HG02870 (cell line): ENCODE data around the gene DHRS9.
A peak's percentile ranks its signal among the peaks of the same experiment; 100 is the strongest.

Source experiments
- ATAC-seq: cut with Tn5 transposase; IDR thresholded peaks from one replicate; pipeline ENCODE4 v1.9.1; 2021; ENCODE audit warnings: mild to moderate bottlenecking, moderate library complexity; ENCODE audit not compliant: unreplicated experiment

Gene DHRS9

DNA sequence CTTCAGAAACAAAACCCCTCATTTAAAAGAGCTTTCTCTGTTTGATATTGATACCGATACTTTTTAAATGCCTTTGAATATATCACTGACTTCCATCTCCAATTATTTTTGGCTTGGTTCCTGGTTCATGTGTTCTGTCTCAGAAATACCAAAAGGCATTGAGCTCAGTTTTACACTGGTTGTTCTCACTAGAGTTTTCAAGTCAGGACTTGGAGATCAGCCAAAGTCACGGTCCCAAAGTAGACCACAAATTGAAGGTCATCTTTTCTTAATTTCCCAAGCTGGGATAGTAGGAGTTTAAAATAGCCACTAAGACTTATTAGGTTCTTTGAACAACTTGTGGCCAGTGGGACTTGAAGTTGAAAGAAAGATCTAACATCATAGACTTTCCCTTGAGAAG, 24.2 kb downstream of the DHRS9 start:
- ATAC-seq, result no peak

DNA sequence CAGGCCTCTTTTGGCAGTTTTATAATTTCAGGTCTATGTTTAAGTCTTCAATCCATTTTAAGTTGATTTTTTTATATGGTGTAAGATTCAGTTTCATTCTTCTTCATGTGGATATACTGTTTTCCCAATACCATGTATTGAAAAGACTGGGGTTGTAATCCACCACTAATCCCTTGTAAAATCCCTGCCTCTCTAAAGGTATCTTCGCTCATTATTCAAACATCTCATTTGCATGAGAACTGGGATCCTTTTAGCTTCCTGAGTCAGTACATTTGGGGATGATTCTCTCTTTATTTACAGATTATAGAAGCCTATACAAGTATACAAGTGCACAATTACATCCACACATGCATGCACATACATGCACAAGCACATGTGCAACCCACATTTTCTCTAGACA, 25.3 kb downstream of the DHRS9 start:
- ATAC-seq, result no peak

DNA sequence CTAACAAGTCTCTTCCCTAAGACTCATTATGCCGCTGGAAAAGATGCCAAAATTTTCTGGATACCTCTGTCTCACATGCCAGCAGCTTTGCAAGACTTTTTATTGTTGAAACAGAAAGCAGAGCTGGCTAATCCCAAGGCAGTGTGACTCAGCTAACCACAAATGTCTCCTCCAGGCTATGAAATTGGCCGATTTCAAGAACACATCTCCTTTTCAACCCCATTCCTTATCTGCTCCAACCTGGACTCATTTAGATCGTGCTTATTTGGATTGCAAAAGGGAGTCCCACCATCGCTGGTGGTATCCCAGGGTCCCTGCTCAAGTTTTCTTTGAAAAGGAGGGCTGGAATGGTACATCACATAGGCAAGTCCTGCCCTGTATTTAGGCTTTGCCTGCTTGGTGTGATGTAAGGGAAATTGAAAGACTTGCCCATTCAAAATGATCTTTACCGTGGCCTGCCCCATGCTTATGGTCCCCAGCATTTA, 26.3 kb downstream of the DHRS9 start:
- no peak for ATAC-seq

DNA sequence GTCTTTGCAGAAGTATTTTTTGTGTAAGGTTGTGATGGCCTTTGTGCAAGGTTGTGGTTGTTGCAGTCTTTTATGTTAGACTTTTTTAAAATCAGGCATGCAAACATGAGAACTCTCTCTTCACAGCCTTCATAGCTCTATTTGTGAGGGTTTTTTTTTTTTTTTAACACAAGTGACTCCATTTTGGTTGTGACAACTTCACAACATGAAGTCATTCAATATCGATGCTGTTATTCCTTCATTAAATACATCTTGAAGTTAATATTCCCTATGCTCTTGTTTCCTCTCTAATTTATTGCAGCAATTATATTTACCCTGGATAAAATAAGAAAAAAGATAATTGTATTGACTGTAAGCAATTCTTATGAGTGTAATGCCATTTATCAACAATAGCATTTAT, 35.5 kb downstream of the DHRS9 start:
- no peak for ATAC-seq

DNA sequence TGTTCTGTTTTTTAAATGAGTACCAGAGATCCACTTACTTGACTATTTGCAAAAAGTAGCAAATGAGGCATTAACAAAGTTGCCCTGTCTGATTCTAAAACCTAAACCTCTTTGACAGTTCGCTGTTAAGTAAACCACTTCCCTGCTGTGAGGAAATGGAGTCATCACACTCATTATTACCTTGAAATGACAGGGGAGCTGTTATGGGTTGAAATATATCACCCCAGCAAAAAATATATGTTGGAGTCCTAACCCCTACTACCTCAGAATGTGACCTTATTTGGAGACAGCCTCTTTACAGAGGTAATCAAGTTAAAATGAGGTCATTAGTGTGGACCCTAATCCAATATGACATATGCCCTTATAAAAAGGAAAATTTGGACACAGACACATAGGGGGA, 36.1 kb downstream of the DHRS9 start:
- no peak for ATAC-seq

DNA sequence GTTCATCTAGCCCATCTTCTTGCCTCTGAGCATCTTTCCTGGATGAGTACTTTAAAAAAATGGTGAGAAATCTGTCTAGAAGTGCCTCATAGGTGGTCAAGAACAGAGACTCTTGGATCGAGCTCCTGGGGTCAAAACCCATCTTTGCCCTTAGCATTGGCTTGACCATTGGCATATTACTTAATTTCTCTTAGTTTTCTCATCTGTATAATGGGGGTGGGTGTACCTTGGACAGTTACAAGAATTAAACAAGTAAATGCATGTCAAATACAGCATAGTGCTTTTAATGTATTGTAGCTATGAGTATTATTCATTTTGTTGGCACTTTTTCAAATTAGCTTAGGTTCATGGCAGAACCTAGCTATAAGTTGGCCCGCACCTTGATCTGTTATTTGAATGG, 36.8 kb downstream of the DHRS9 start:
- ATAC-seq, result no peak

DNA sequence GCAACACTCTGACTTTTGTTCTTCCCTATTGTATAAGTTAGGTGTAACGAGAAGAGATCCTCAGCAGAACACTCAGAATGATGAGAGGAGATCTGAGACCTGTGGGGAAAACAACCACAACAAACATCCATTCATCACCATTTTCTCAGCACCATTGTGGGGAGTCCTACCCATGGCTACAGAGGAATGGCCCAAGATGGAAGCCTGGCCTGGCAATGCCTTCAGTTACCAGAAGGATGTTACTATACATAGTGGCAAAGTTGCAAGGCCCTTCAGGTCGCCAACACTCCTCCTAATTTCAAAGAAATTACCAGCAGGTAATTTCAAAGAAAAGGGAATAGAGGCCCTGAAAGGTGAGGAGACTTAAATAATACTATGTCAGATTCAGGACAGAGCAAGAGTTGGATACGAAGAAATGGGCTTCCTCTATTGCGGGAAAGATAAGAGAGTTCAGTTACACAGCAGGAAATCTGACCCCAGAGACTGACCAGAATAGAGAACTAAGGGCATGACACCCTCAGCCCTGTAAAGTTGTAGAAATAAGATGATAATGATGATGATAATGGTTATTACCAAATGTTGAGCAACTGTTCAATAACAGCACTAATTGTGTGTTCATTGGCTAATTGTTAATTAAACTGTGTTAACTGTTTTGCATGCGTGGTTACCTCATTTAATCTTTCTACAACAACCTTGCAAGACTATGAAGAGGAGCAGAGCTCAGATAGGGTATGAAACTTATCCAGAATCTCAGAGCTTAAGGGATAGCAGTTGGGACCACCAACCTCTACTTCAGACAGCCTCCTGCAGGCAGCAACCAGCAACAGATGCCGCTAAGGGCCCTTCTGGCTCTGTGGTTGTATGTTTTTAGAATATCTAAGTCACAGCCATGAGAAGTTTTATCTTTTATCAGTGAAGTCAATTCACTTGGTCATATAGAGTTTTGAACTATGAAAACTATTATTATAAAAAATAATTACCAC, 37.5 kb downstream of the DHRS9 start:
- ATAC-seq, result no peak

DNA sequence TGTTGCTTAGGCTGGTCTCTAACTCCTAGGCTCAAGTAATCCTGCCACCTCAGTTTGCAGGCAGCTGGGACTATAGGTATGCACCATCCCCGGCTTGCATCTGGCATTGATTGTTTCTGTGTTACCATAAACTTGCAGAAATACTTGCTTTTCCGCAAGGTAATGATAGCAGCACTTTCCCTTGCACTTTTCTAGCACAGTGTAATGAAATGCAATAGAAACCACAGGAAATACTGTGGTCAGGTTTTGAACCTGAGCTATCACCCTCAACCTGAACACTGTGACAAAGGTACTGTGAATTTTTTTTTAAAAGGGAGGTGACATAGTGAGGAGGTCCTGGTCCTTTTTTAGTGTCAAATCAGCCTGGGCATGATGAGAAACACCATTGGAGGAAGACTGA, 38.3 kb downstream of the DHRS9 start:
- ATAC-seq, result peak; percentile 82

DNA sequence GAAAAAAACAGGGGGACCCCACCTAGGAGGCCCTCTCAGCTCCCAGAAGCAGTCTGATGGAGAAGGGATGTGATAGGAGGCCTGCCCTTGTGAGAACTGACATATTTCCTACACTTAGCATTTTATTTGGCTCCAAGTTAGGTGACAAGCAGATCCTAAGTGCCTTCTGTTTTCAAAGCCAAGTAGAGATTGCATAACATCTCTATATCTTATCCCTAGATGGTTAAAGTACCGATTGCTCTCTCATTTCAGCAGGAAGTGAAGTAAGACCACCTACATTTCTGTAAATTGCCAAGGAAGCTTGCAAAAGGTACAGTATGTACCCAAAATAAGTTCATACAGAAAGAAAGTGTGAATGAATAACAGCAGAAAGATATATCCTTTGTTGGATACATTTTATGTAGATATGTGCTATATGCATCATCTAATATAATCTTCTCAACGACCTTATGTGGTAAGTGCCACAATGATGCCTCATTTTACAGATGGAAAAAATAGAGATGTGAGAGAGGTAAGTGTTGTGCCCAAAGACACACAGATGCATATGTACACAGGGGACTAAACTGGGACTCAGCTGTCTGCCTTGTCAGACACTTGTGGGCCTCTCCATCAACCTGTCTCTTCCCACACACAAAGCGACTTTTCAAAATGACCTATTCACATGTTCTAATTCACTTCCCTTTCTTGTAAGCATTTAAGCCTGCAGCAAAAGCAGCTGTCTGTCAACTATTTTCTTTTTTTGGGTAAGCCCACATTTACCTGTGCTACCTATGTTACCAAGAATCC, 38.9 kb downstream of the DHRS9 start:
- no peak for ATAC-seq

DNA sequence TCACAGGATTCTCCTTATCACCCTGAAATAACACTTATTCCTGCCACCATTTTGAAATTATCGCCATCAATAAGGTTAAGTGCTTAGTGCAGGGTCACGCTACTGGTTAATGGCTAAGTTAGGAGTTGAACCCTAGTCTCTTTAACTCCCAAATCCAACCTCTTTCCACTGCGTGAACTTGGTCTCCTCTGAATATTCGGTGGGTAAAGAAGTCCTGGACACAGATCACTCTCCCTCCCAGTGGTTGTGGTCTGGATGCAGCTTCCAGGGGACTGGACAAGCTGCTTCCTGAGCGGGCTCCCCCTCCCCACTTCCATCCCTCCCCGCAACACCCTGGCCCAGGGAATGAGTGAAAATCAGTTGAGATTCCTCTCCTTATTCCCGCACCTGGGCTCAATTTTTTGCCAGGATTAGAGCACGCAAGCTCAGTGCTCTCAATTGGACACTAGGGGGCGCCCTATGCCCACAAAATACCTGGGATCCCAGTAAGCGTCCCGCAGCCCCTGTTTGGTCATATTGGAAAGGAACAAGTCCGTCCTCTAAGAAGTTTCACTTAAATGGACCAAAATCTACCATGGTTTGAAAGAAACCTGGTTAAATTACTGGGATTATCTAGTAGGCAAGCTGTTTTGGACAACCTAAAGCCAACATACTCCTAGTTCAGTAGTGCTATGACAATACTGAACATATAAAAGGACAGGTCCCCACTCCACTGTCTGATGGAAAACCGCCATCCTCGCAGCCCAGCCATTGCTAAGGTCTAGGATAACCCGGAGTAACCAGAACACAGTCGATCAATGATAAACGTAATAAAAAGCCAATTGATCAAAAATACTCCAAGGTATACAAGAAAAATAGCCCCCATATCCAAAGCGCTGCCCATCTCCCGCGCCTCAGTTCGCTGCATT, 40.4 kb downstream of the DHRS9 start:
- peak; percentile 55 for ATAC-seq

DNA sequence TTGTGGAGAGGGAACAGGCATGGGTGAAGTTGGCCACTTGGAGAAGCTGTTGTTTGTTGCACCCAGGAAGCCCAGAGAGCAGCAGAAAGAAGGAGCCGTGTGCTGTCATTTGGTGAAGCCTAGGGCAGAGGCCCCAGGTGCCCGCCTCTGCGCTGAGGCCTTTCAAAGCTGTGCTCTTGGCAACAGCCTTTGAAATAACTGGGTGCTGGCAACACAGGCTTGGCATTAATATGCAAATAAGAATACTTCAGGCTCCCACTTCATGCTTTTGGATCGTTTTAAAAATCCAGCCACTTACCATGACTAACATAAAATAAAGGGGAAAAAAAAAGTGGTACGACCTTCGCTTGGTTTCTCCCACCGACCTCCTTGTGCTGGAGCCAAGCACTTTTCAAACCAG, 41.1 kb downstream of the DHRS9 start:
- ATAC-seq, result no peak

DNA sequence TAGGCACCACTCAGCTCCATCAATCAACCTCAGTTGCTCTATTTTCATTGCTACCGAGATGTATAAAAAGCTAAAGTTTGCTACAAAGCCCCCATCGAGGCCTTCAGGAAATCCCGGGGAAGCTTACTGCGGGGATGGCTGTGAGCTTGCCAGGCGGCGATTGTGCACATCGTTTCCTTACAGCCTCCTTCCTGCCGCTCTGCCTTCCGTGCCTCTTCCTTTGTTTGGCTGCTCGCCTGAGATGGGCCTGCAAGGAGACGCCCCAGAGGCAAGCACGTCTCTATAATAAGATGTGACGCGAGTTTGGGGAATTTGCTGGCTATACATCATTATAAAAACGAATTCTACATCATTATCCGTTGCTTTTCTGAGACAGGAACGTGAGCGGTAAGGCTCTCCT, 41.6 kb downstream of the DHRS9 start:
- no peak for ATAC-seq

DNA sequence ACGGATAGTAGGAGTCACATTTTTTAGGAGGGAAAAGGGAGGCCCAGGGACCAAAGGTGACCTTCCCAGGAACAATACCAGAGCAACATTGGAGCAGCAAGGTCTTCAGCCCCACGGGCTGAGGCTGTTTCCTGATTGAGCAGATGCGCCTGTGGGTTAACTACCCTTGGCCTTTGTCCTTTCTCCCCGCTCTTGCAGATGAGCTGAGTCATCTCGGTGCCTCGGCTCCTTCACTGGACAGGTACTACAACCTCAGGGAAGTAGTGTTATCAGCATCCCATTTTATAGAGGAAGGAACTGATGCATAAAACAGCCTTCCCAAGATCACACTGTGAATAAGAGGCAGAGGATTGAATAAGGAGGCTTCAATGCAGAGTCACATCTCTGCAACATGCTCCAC, 43.5 kb downstream of the DHRS9 start:
- ATAC-seq, result no peak

DNA sequence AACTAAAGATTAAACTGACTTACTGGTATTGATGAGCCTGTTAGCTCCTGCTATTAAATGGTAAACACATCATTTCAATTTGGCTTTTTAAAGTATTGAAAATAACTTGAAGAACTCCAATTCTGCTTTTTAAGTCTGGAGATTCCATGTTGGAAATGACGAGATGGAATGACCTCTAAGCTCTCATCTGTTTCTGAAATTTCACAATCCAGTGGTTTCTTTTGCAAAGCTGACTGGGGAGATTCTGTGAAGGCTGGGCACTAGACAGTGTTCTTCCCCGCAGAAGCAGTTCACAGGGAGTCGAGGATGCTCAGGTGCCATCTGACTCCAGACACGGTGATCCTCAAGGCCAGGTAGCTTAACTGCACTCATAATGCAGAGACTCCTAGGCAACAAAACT, 44.7 kb downstream of the DHRS9 start:
- no peak for ATAC-seq

DNA sequence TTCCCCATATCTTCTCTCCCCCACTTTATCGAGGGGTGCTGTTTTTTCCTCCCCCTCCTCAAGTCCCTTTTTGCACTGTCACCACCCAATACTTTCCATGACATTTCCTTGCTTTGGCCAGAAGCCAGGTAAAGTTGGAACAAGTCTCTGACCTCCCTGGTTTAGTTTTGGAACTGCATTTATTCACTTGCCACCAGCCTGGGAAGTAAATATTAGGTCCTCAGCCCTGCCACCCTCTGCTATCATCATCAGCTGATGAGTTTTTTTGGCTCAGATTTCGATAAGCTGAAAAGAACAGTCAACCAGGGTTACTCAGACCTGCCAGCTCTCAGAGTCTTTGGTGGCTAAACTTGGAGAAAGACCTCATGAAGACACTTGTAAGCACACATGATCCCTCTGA, 47.0 kb downstream of the DHRS9 start:
- ATAC-seq, result no peak

DNA sequence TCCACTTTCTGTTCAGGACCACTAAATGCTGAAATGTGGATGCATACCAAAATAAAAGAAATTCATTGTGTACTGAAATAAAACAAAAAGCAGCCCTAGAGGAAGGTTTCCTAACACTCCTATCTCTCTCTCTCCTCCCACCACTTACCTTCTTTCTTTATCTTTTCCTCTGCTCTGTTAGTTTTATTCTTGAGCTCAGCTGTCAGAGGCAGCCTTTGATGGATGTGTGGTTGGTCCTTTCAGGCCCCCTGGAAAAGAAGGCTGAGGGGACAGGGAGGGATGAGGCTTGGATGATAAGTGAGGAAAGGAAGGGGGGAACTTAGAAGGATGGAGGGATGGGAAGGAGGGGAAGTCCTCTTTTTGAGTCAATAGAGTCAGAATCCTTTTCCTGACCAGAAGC, 47.6 kb downstream of the DHRS9 start:
- no peak for ATAC-seq

DNA sequence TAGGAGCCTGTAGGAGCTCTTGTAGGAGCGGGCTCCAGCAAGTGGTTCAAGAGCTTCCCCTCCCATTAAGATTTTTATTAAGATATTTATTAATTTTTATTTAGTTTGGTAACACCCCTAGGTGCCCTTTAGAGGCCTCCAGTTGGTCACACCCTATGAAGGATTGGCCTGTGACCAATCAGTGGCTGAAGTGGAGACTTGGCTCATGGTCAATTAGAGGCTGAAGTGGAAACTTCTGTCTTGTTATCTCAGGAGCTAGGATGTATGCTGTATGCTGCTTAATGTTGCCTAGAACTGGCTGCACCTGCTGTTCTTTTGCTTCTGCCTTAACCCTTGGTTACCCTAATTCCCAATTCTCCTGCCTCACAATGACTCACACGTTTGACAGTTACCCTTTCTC, 48.7 kb downstream of the DHRS9 start:
- ATAC-seq, result no peak

DNA sequence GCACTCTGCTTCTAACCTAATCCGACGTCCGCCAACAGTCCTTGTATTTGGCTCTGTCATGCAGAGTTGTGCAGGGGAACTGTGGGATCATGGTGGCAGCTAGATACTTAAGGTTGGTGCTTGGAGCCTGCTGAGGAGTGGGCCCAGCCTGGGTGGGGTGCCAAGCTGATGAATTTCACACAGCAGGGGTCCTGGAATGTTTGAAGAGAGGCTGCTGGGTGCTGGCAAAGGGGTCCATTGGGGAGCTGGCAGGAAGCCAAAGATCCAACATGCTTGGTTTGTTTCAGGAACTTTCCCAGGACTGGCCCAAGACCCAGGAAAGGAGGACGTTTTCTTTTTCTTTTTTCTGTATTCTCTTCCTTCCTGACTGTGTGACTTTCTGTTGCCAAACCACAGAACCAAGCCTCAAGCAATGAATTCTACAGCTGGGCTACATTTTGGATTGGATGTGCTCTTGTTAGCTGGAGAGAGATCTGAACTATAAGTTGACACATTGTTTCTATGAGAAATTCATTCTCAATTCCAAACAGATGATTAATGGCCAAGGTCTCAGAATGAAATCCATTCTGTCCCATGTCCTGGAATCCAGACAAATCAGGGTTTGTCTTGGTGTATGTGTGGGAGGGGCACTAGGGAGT, 49.9 kb downstream of the DHRS9 start:
- no peak for ATAC-seq

DNA sequence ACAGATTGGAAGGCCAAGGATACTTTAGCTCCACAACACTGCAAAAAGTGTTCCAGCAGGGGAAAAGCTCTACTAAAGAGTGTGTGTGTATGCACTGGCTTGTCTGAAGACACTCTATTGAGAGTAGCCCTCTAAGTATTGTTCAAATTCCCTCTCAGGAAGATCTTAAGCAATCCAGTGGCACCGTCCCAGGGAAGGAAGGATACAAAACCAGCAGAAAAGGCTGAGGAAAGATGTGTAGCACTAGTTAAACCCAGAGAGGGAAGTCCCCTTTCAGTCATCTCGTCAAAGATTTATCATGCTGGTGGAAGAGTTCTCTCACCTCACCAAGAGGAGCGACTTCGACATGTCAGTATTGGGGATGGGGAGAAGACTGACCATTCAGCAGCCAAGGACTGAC, 50.5 kb downstream of the DHRS9 start:
- ATAC-seq, result no peak

DNA sequence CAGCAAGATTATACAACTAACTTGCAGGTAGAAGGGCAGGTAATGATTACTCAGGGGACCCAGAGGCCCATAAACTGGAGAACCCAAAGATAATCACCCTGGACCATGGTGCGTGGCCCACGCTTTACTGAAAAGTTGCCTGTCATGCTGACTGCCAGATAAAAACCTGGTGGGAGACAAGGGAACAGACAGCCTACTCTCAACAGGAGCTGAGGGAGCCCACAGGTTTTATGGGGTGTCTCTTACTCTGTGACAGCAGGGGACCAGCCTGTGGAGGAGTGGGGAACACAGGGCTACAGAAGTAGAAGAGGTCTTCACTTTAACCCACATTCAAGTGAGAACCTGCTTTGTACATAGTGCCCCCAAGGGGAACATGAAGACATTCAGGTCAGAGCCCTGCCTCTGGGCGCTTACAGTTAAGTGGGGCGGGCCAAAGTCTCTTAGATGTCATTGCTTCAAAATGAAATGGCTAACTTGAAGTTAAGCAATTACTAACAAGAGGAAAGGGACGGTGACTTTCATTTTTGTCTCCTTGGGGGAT, 60.4 kb downstream of the DHRS9 start:
- ATAC-seq, result no peak
